ENCODE data around the gene HINT3. TPM values are rescaled to one million over a fixed set of nuclear protein-coding genes. Genes with fewer than 3 reads are reported as not detected.

Gene HINT3
- polyA plus RNA-seq, 1 donor (not counting 4 experiments of a cell fraction or from before 2014, with no cell fraction given), result 3.9 TPM

GRCh38 chr6:125939026-125939425, 17.5 kb upstream of the HINT3 start:
- peaks cover 46% of the 10 kb centered on the region for H3K4me1 ChIP-seq (ENCODE audit: control insufficient read depth, extremely low read depth, insufficient read depth, low read length)
- no peaks in the 10 kb centered on the region for H3K9me1 ChIP-seq (ENCODE audit: control insufficient read depth, extremely low read depth, insufficient read depth, low read length)
- no peak for FAIRE-seq

GRCh38 chr6:125939791-125940190, 16.8 kb upstream of the HINT3 start:
- TF ChIP-seq EZH2 (IDR thresholded peaks at IDR 0.05; ENCODE audit: low read length) (no peak), CTCF (optimal IDR thresholded peaks at IDR 0.05 in 1 of 3, IDR thresholded peaks at IDR 0.05 in 1 of 3, conservative IDR thresholded peaks at IDR 0.05 in 1 of 3; ENCODE audit: extremely low read depth in 1 of 3, insufficient read depth in 2 of 3, low read length in 3 of 3) (no peak)
- FAIRE-seq, result peak; percentile 23
- peak overlapping the region; percentile 97 for H3K27ac ChIP-seq (ENCODE audit: control insufficient read depth, insufficient read depth, low read length)

More at GRCh38 chr6:125939026-125939425, 17.5 kb upstream of the HINT3 start:
- H3K27ac ChIP-seq (ENCODE audit: control insufficient read depth, insufficient read depth, low read length), result no peak overlapping the region
- H2AFZ ChIP-seq (ENCODE audit: control insufficient read depth, low read length), result no peak overlapping the region
- H3K27me3 ChIP-seq (ENCODE audit: control insufficient read depth, extremely low read depth, insufficient read depth, low read length), result no peaks in the 10 kb centered on the region
- no peak overlapping the region for H3K4me3 ChIP-seq (ENCODE audit: control insufficient read depth in 2 of 3, extremely low read depth in 1 of 3, insufficient read depth in 2 of 3, low read depth in 1 of 3, low read length in 3 of 3)
- DNase-seq (ENCODE audit: low read depth, low spot score), result no peak
- H4K20me1 ChIP-seq (ENCODE audit: control insufficient read depth, extremely low read depth, insufficient read depth, low read length), result no peaks in the 10 kb centered on the region
- TF ChIP-seq CTCF (optimal IDR thresholded peaks at IDR 0.05 in 1 of 3, IDR thresholded peaks at IDR 0.05 in 1 of 3, conservative IDR thresholded peaks at IDR 0.05 in 1 of 3; ENCODE audit: extremely low read depth in 1 of 3, insufficient read depth in 2 of 3, low read length in 3 of 3) (no peak), EZH2 (IDR thresholded peaks at IDR 0.05; ENCODE audit: low read length) (no peak)
- no peak overlapping the region for H3K9ac ChIP-seq (ENCODE audit: control insufficient read depth, extremely low read depth, insufficient read depth, low read length)
- H3K79me2 ChIP-seq (ENCODE audit: control insufficient read depth, insufficient read depth, low read length), result no peaks in the 10 kb centered on the region
- dilution Hi-C loops (cut with MboI; ENCODE audit: extremely low pct_ligation_motif_present, low sequenced_read_pairs), result no loop called here
- H3K9me3 ChIP-seq (ENCODE audit: control insufficient read depth, low read depth, low read length), result no peaks in the 10 kb centered on the region
- no peaks in the 10 kb centered on the region for H3K36me3 ChIP-seq (ENCODE audit: control insufficient read depth in 2 of 2, extremely low read depth in 1 of 2, insufficient read depth in 2 of 2, low read length in 2 of 2)
- H3K4me2 ChIP-seq (ENCODE audit: control insufficient read depth, extremely low read depth, insufficient read depth, low read depth, low read length), result no peak overlapping the region

More at GRCh38 chr6:125939791-125940190, 16.8 kb upstream of the HINT3 start:
- H3K9me1 ChIP-seq (ENCODE audit: control insufficient read depth, extremely low read depth, insufficient read depth, low read length), result no peaks in the 10 kb centered on the region
- H3K4me2 ChIP-seq (ENCODE audit: control insufficient read depth, extremely low read depth, insufficient read depth, low read depth, low read length), result peak overlapping the region; percentile 65
- H3K4me1 ChIP-seq (ENCODE audit: control insufficient read depth, extremely low read depth, insufficient read depth, low read length), result peaks cover 54% of the 10 kb centered on the region
- no peaks in the 10 kb centered on the region for H3K9me3 ChIP-seq (ENCODE audit: control insufficient read depth, low read depth, low read length)
- DNase-seq (ENCODE audit: low read depth, low spot score), result no peak
- H4K20me1 ChIP-seq (ENCODE audit: control insufficient read depth, extremely low read depth, insufficient read depth, low read length), result no peaks in the 10 kb centered on the region
- no peak overlapping the region for H3K4me3 ChIP-seq (ENCODE audit: control insufficient read depth in 2 of 3, extremely low read depth in 1 of 3, insufficient read depth in 2 of 3, low read depth in 1 of 3, low read length in 3 of 3)
- H3K9ac ChIP-seq (ENCODE audit: control insufficient read depth, extremely low read depth, insufficient read depth, low read length), result no peak overlapping the region
- no peak overlapping the region for H2AFZ ChIP-seq (ENCODE audit: control insufficient read depth, low read length)
- dilution Hi-C loops (cut with MboI; ENCODE audit: extremely low pct_ligation_motif_present, low sequenced_read_pairs), result no loop called here
- H3K36me3 ChIP-seq (ENCODE audit: control insufficient read depth in 2 of 2, extremely low read depth in 1 of 2, insufficient read depth in 2 of 2, low read length in 2 of 2), result no peaks in the 10 kb centered on the region
- H3K79me2 ChIP-seq (ENCODE audit: control insufficient read depth, insufficient read depth, low read length), result no peaks in the 10 kb centered on the region
- H3K27me3 ChIP-seq (ENCODE audit: control insufficient read depth, extremely low read depth, insufficient read depth, low read length), result no peaks in the 10 kb centered on the region

Data from keratinocyte (primary cell).